Cardiac muscle cell (in vitro differentiated cells and primary cell): Measurements from ENCODE around the gene KIF24. TPM values are rescaled to one million over a fixed set of nuclear protein-coding genes. Genes with fewer than 3 reads are reported as not detected.

ENCODE experiments used
- DNase-seq, 2 donors: peaks; one replicate each; pipeline versions ENCODE4 v3.0.0 to v3.0.0-alpha.2; 2010 to 2017; ENCODE audit warnings: low read depth in 1 of 2, low spot score in 1 of 2
- H3K27ac ChIP-seq: fragments of 200-600 bp; sonication (generic); 2 replicates; pipeline ENCODE4 v1.5.1; 2016
- H3K27me3 ChIP-seq: fragments of 200-600 bp; sonication (generic); 2 replicates; pipeline ENCODE4 v1.6.0; 2016; ENCODE audit warnings: control low read depth
- H3K36me3 ChIP-seq: fragments of 200-600 bp; sonication (generic); 2 replicates; pipeline ENCODE4 v1.5.1; 2016; ENCODE audit warnings: control low read depth
- H3K4me1 ChIP-seq: fragments of 200-600 bp; sonication (generic); 2 replicates; pipeline ENCODE4 v1.8.1; 2017; ENCODE audit warnings: low read depth, mild to moderate bottlenecking, mixed run types
- H3K4me3 ChIP-seq: fragments of 200-600 bp; sonication (generic); 2 replicates; pipeline ENCODE4 v1.5.1; 2016; ENCODE audit warnings: mild to moderate bottlenecking
- H3K9me3 ChIP-seq: fragments of 200-600 bp; sonication (generic); 2 replicates; pipeline ENCODE4 v1.5.1; 2017; ENCODE audit warnings: low read depth, mild to moderate bottlenecking, control low read depth
- CTCF ChIP-seq: IDR thresholded peaks from 2 replicates; pipeline ENCODE4 v1.5.1; 2012; ENCODE audit warnings: low read depth, mild to moderate bottlenecking, low read length
- polyA plus RNA-seq: library from polyadenylated mRNA; unstranded; fragments of >200 nt; fragmentation: Nextera tagmentation; extraction: Ambion mirVana; gene quantifications from 2 replicates; pipeline ENCODE4 v1.2.1, GENCODE V29; 2016
- total RNA-seq: library from RNA; depleted of rRNA; stranded (reverse); fragments of >200 nt; gene quantifications from 2 replicates; pipeline ENCODE4 v1.2.3, GENCODE V29; 2016

KIF24 gene
- total and polyA plus RNA-seq, 2 experiments from 2014 or later, result 1.6 to 5.8 TPM

- H3K27me3 ChIP-seq, result no peaks in the 10 kb centered on the region
- no peaks in the 10 kb centered on the region for H3K36me3 ChIP-seq
- no peaks in the 10 kb centered on the region for H3K4me1 ChIP-seq
- no peak overlapping the region for H3K4me3 ChIP-seq
- no peak for DNase-seq
- H3K9me3 ChIP-seq, result no peaks in the 10 kb centered on the region
- TF ChIP-seq CTCF, result no peak
- no peak overlapping the region for H3K27ac ChIP-seq
These were observed 20.3 kb upstream of the KIF24 start for GRCh38 chr9:34349324-34349723.

- Histone ChIP-seq H3K27me3 (no peaks in the 10 kb centered on the region), H3K9me3 (no peaks in the 10 kb centered on the region), H3K27ac (no peak overlapping the region), H3K4me3 (no peak overlapping the region), H3K4me1 (no peaks in the 10 kb centered on the region), H3K36me3 (peaks cover 2% of the 10 kb centered on the region)
- no peak for TF ChIP-seq CTCF
- no peak for DNase-seq
These were observed 18.7 kb upstream of the KIF24 start for GRCh38 chr9:34347800-34348158.

- no peak for DNase-seq
- no peaks in the 10 kb centered on the region for H3K9me3 ChIP-seq
- H3K27ac ChIP-seq, result no peak overlapping the region
- TF ChIP-seq CTCF, result no peak
- no peaks in the 10 kb centered on the region for H3K4me1 ChIP-seq
- H3K36me3 ChIP-seq, result peaks cover 2% of the 10 kb centered on the region
- H3K4me3 ChIP-seq, result no peak overlapping the region
- no peaks in the 10 kb centered on the region for H3K27me3 ChIP-seq
These were observed 18.1 kb upstream of the KIF24 start for GRCh38 chr9:34346873-34347799.

- DNase-seq, result no peak
- TF ChIP-seq CTCF, result no peak
- no peaks in the 10 kb centered on the region for H3K9me3 ChIP-seq
- H3K27me3 ChIP-seq, result no peaks in the 10 kb centered on the region
- H3K27ac ChIP-seq, result no peak overlapping the region
- peaks cover 15% of the 10 kb centered on the region for H3K36me3 ChIP-seq
- no peak overlapping the region for H3K4me3 ChIP-seq
- no peaks in the 10 kb centered on the region for H3K4me1 ChIP-seq
These were observed 14.5 kb upstream of the KIF24 start for GRCh38 chr9:34343605-34344004.

GRCh38 chr9:34343090-34343489 lies 14.0 kb upstream of the KIF24 start:
- no peak for TF ChIP-seq CTCF
- peak in 1 of 2 donors; percentile 29 for DNase-seq
- Histone ChIP-seq H3K27ac (no peak overlapping the region), H3K9me3 (no peaks in the 10 kb centered on the region), H3K36me3 (peaks cover 16% of the 10 kb centered on the region), H3K4me3 (no peak overlapping the region), H3K27me3 (no peaks in the 10 kb centered on the region), H3K4me1 (no peaks in the 10 kb centered on the region)
